Eye (tissue), 1 donor: ENCODE results near the gene GCNA.
A peak's percentile ranks its signal among the peaks of the same experiment; 100 is the strongest.
"Not testable (repeated sequence)": the region's sequence is repeated elsewhere in the genome, so short reads cannot be mapped to it uniquely, and the experiment has no call there.

Source experiments
- DNase-seq: peaks from one replicate; pipeline ENCODE4 v3.0.0-alpha.2; 2015

The GCNA gene

GRCh38 chrX:71563921-71564320 lies 14.3 kb upstream of the GCNA start:
- no peak for DNase-seq

GRCh38 chrX:71565474-71566041 lies 12.7 kb upstream of the GCNA start:
- DNase-seq = peak; percentile 3

- DNase-seq = not testable (repeated sequence)
Measured at GRCh38 chrX:71571390-71571789, 6.8 kb upstream of the GCNA start.

GRCh38 chrX:71573590-71573989 lies 4.6 kb upstream of the GCNA start:
- DNase-seq = no peak

GRCh38 chrX:71577682-71578081 lies 555 bp upstream of the GCNA start:
- no peak for DNase-seq

GRCh38 chrX:71579136-71579989 lies 1.1 kb downstream of the GCNA start:
- DNase-seq = no peak

- no peak for DNase-seq
Measured at GRCh38 chrX:71579990-71580380, 1.7 kb downstream of the GCNA start.

GRCh38 chrX:71581210-71581609 lies 3.0 kb downstream of the GCNA start:
- DNase-seq = no peak

- DNase-seq = no peak
Measured at GRCh38 chrX:71586929-71587328, 8.7 kb downstream of the GCNA start.

GRCh38 chrX:71593210-71593609 lies 15.0 kb downstream of the GCNA start:
- DNase-seq = not testable (repeated sequence)

GRCh38 chrX:71599965-71600364 lies 21.7 kb downstream of the GCNA start:
- no peak for DNase-seq

GRCh38 chrX:71603618-71604017 lies 25.4 kb downstream of the GCNA start:
- DNase-seq = no peak

GRCh38 chrX:71604141-71604540 lies 25.9 kb downstream of the GCNA start:
- DNase-seq = no peak

- no peak for DNase-seq
Measured at GRCh38 chrX:71604796-71605568, 26.7 kb downstream of the GCNA start.

- DNase-seq = no peak
Measured at GRCh38 chrX:71606536-71607216, 28.4 kb downstream of the GCNA start.

GRCh38 chrX:71607488-71607887 lies 29.3 kb downstream of the GCNA start:
- DNase-seq = no peak

- no peak for DNase-seq
Measured at GRCh38 chrX:71609095-71609750, 31.0 kb downstream of the GCNA start.

GRCh38 chrX:71611736-71612135 lies 33.5 kb downstream of the GCNA start:
- DNase-seq = not testable (repeated sequence)

- DNase-seq = no peak
Measured at GRCh38 chrX:71612256-71612655, 34.0 kb downstream of the GCNA start.

- no peak for DNase-seq
Measured at GRCh38 chrX:71615056-71615455, 36.8 kb downstream of the GCNA start.

GRCh38 chrX:71615954-71616353 lies 37.7 kb downstream of the GCNA start:
- no peak for DNase-seq

GRCh38 chrX:71616672-71617529 lies 38.7 kb downstream of the GCNA start:
- DNase-seq = no peak
